DMS153 (cell line): ENCODE measurements around the gene PDSS1.
A peak's percentile ranks its signal among the peaks of the same experiment; 100 is the strongest.
"Not testable (repeated sequence)": the region's sequence is repeated elsewhere in the genome, so short reads cannot be mapped to it uniquely, and the experiment has no call there.

Experiments
- DNase-seq: peaks from one replicate; lab custom pipeline; 2025; lab: John Stamatoyannopoulos, UW

PDSS1 gene

GRCh38 chr10:26739071-26739631 lies 41.6 kb downstream of the PDSS1 start:
- peak; percentile 1 for DNase-seq

- no peak for DNase-seq
Measured at GRCh38 chr10:26741368-26741767, 43.9 kb downstream of the PDSS1 start.

GRCh38 chr10:26743091-26743490 lies 45.6 kb downstream of the PDSS1 start:
- no peak for DNase-seq

- DNase-seq: no peak
Measured at GRCh38 chr10:26743841-26744240, 46.3 kb downstream of the PDSS1 start.

GRCh38 chr10:26746061-26746460 lies 48.6 kb downstream of the PDSS1 start:
- DNase-seq: no peak

- DNase-seq: no peak
Measured at GRCh38 chr10:26755443-26755903, 58.0 kb downstream of the PDSS1 start.

GRCh38 chr10:26759008-26759407 lies 61.5 kb downstream of the PDSS1 start:
- no peak for DNase-seq

GRCh38 chr10:26765549-26765948 lies 68.0 kb downstream of the PDSS1 start:
- no peak for DNase-seq

- no peak for DNase-seq
Measured at GRCh38 chr10:26770069-26770468, 72.6 kb downstream of the PDSS1 start.

- no peak for DNase-seq
Measured at GRCh38 chr10:26773633-26774032, 76.1 kb downstream of the PDSS1 start.

- DNase-seq: no peak
Measured at GRCh38 chr10:26776258-26776657, 78.8 kb downstream of the PDSS1 start.

GRCh38 chr10:26777686-26778085 lies 80.2 kb downstream of the PDSS1 start:
- no peak for DNase-seq

GRCh38 chr10:26779176-26779860 lies 81.8 kb downstream of the PDSS1 start:
- DNase-seq: no peak

GRCh38 chr10:26780106-26780792 lies 82.7 kb downstream of the PDSS1 start:
- DNase-seq: no peak

GRCh38 chr10:26780793-26781601 lies 83.5 kb downstream of the PDSS1 start:
- DNase-seq: no peak

- no peak for DNase-seq
Measured at GRCh38 chr10:26781797-26782196, 84.3 kb downstream of the PDSS1 start.

GRCh38 chr10:26787362-26787761 lies 89.9 kb downstream of the PDSS1 start:
- DNase-seq: no peak

- not testable (repeated sequence) for DNase-seq
Measured at GRCh38 chr10:26789779-26790178, 92.3 kb downstream of the PDSS1 start.

GRCh38 chr10:26790221-26790995 lies 92.9 kb downstream of the PDSS1 start:
- DNase-seq: no peak

- no peak for DNase-seq
Measured at GRCh38 chr10:26792758-26793495, 95.4 kb downstream of the PDSS1 start.
